Measurements from ENCODE around the gene CFAP43. TPM values are rescaled to one million over a fixed set of nuclear protein-coding genes. Genes with fewer than 3 reads are reported as not detected.

CFAP43 gene
- total and polyA plus RNA-seq, 9 of the 15 experiments (the other 6 are each of a cell fraction or from before 2014, with no cell fraction given): 0.07 to 0.86 (median 0.11) TPM; not detected in 1

GRCh38 chr10:104127411-104127810 is 104.8 kb downstream of the CFAP43 start:
- FAIRE-seq (no peak), DNase-seq (ENCODE audit: extremely low read depth in 1 of 4, low spot score in 3 of 4) (no peak), ATAC-seq (no peak; the same call in 2 of the 3 replicates)
- Histone ChIP-seq H3K36me3 (ENCODE audit: control insufficient read depth, insufficient read depth, low read length) (peaks cover 10% of the 10 kb centered on the region; the same call in 1 of the 3 replicates), H3K9me3 (replicated peaks; ENCODE audit: control insufficient read depth, insufficient read depth, low read depth, low read length) (no peaks in the 10 kb centered on the region), H2AFZ (ENCODE audit: low read depth, low read length) (no peak overlapping the region), H4K20me1 (replicated peaks; ENCODE audit: control insufficient read depth, insufficient read depth, low read length) (no peaks in the 10 kb centered on the region), H3K4me2 (ENCODE audit: insufficient read depth, low read length) (no peak overlapping the region), H3K9ac (ENCODE audit: insufficient read depth in 1 of 2, low read depth in 2 of 2, low read length in 2 of 2) (no peak overlapping the region), H3K9me1 (ENCODE audit: control insufficient read depth, insufficient read depth, low read length) (no peaks in the 10 kb centered on the region), H3K27me3 (ENCODE audit: control insufficient read depth in 2 of 2, insufficient read depth in 2 of 2, low read length in 2 of 2) (no peaks in the 10 kb centered on the region), H3K27ac (ENCODE audit: extremely low read depth, low read depth, low read length) (no peak overlapping the region), H3K4me3 (no peak overlapping the region), H3K79me2 (ENCODE audit: control insufficient read depth, insufficient read depth, low read length) (peaks cover 9% of the 10 kb centered on the region; the same call in 1 of the 3 replicates), H3K4me1 (replicated peaks in 1 of 2; ENCODE audit: control insufficient read depth in 2 of 2, insufficient read depth in 2 of 2, low read length in 2 of 2) (no peaks in the 10 kb centered on the region)
- in situ Hi-C loops (cut with MboI): no loop called here
- 65% methylated on average over 2 of the region's 2 CpGs for WGBS (ENCODE audit: insufficient coverage, low coverage, missing lambda C conversion rate)
- BruUV-seq (replicated peaks): no TSS peak
- CTCF ChIA-PET (ENCODE audit: low intra/inter-chr PET ratio): no interaction called here
- intact Hi-C loops (cut with micrococcal nuclease): no loop called here
- POLR2A ChIA-PET: interaction anchor here (0.6 kb wide), 1 partner anchor 58 kb away, joined by 3 read pairs; no protein-coding TSS in a partner anchor
- TF ChIP-seq, protein P1, sequence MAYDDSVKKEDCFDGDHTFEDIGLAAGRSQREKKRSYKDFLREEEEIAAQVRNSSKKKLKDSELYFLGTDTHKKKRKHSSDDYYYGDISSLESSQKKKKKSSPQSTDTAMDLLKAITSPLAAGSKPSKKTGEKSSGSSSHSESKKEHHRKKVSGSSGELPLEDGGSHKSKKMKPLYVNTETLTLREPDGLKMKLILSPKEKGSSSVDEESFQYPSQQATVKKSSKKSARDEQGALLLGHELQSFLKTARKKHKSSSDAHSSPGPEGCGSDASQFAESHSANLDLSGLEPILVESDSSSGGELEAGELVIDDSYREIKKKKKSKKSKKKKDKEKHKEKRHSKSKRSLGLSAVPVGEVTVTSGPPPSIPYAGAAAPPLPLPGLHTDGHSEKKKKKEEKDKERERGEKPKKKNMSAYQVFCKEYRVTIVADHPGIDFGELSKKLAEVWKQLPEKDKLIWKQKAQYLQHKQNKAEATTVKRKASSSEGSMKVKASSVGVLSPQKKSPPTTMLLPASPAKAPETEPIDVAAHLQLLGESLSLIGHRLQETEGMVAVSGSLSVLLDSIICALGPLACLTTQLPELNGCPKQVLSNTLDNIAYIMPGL (CRISPR knock-in tag; IDR thresholded peaks at IDR 0.05): no peak
- no peak for TF ChIP-seq NCOA4 (IDR thresholded peaks at IDR 0.05; ENCODE audit: partially characterized antibody)
- TF ChIP-seq, protein P2, sequence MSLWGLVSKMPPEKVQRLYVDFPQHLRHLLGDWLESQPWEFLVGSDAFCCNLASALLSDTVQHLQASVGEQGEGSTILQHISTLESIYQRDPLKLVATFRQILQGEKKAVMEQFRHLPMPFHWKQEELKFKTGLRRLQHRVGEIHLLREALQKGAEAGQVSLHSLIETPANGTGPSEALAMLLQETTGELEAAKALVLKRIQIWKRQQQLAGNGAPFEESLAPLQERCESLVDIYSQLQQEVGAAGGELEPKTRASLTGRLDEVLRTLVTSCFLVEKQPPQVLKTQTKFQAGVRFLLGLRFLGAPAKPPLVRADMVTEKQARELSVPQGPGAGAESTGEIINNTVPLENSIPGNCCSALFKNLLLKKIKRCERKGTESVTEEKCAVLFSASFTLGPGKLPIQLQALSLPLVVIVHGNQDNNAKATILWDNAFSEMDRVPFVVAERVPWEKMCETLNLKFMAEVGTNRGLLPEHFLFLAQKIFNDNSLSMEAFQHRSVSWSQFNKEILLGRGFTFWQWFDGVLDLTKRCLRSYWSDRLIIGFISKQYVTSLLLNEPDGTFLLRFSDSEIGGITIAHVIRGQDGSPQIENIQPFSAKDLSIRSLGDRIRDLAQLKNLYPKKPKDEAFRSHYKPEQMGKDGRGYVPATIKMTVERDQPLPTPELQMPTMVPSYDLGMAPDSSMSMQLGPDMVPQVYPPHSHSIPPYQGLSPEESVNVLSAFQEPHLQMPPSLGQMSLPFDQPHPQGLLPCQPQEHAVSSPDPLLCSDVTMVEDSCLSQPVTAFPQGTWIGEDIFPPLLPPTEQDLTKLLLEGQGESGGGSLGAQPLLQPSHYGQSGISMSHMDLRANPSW (CRISPR knock-in tag; IDR thresholded peaks at IDR 0.05): no peak
- no peak for TF ChIP-seq RBM25 (IDR thresholded peaks at IDR 0.05; ENCODE audit: low read depth, low read length, severe bottlenecking)
- TF ChIP-seq BRF2 (IDR thresholded peaks at IDR 0.05; ENCODE audit: borderline replicate concordance, insufficient read depth, insufficient read length): no peak
- TF ChIP-seq ZBED1 (IDR thresholded peaks at IDR 0.05): no peak
- no peak for TF ChIP-seq MED1 (CRISPR knock-in tag; IDR thresholded peaks at IDR 0.05; ENCODE audit: borderline replicate concordance)
- TF ChIP-seq SOX6 (IDR thresholded peaks at IDR 0.05): no peak
